Natural killer cell (primary cell): ENCODE results near the gene SPECC1L. TPM values are rescaled to one million over a fixed set of nuclear protein-coding genes. Genes with fewer than 3 reads are reported as not detected.
A peak's percentile ranks its signal among the peaks of the same experiment; 100 is the strongest.
"Not testable (repeated sequence)": the region's sequence is repeated elsewhere in the genome, so short reads cannot be mapped to it uniquely, and the experiment has no call there.

Source experiments
- ATAC-seq, 3 donors: fragments of 150-1000 bp in 2 of 3; fragments of 200-7000 bp in 1 of 3; cut with Tn5 transposase; 1 replicate in 1 of 3; 2 replicates in 2 of 3; pipeline ENCODE4 v1.10.0; 2021; ENCODE audit warnings: mild to moderate bottlenecking in 2 of 3, moderate library complexity in 2 of 3
- DNase-seq, 2 donors: peaks; one replicate each; pipeline versions ENCODE4 v3.0.0 to v3.0.0-alpha.2; 2013 to 2021; ENCODE audit warnings: mixed read lengths in 1 of 2
- H3K27ac ChIP-seq: one replicate; pipeline ENCODE4 v1.5.1; 2013; ENCODE audit warnings: mild to moderate bottlenecking, low read length
- H3K27me3 ChIP-seq: one replicate; pipeline ENCODE4 v1.6.1; 2013; ENCODE audit warnings: low read length; ENCODE audit not compliant: control insufficient read depth, insufficient read depth
- H3K36me3 ChIP-seq: one replicate; pipeline ENCODE4 v1.6.1; 2013; ENCODE audit warnings: low read length; ENCODE audit not compliant: control insufficient read depth, insufficient read depth
- H3K4me1 ChIP-seq: one replicate; pipeline ENCODE4 v1.6.1; 2013; ENCODE audit warnings: low read length; ENCODE audit not compliant: control insufficient read depth, insufficient read depth
- H3K4me3 ChIP-seq: one replicate; pipeline ENCODE4 v1.5.1; 2013; ENCODE audit warnings: low read length
- H3K9me3 ChIP-seq: one replicate; pipeline ENCODE4 v1.6.1; 2013; ENCODE audit warnings: low read length; ENCODE audit not compliant: control insufficient read depth, insufficient read depth
- H3K27ac Mint-ChIP-seq, 2 donors: one replicate each; pipeline ENCODE4 v1.8.0; 2022; ENCODE audit warnings: mild to moderate bottlenecking in 2 of 2, mixed read lengths in 2 of 2, moderate library complexity in 1 of 2
- H3K27me3 Mint-ChIP-seq, 2 donors: one replicate each; pipeline ENCODE4 v1.8.0; 2022; ENCODE audit warnings: low read depth in 2 of 2, mixed read lengths in 2 of 2
- H3K36me3 Mint-ChIP-seq: one replicate; pipeline ENCODE4 v1.8.0; 2022; ENCODE audit warnings: mixed read lengths
- H3K4me1 Mint-ChIP-seq, 2 donors: one replicate each; pipeline ENCODE4 v1.8.0; 2022; ENCODE audit warnings: mixed read lengths in 2 of 2
- H3K4me3 Mint-ChIP-seq: one replicate; pipeline ENCODE4 v1.8.0; 2022; ENCODE audit warnings: mild to moderate bottlenecking, moderate library complexity, mixed read lengths
- H3K9me3 Mint-ChIP-seq, 2 donors: one replicate each; pipeline ENCODE4 v1.8.0; 2022; ENCODE audit warnings: mixed read lengths in 2 of 2
- CTCF ChIP-seq: fragments of 200-600 bp; IDR thresholded peaks from one replicate; pipeline ENCODE4 v1.8.0; 2022; ENCODE audit warnings: antibody characterized with exemption
- WGBS: methylation state at CpG from one replicate; pipeline ENCODE4 v1.1.7; 2013; ENCODE audit warnings: missing lambda C conversion rate; ENCODE audit not compliant: insufficient coverage; 5-methylcytosine and 5-hydroxymethylcytosine counted together
- intact Hi-C: fragments of 100-400 bp; cut with micrococcal nuclease; formaldehyde crosslinking; loops from one replicate; pipeline ENCODE4 v1.14.2; 2022
- total RNA-seq, 4 donors: library from RNA; stranded (reverse); fragments of 120-200 nt in 1 of 4; gene quantifications; one replicate each; pipeline versions ENCODE4 v1.2.3 to v1.2.4, GENCODE V29; 2013 to 2022

SPECC1L gene
- total RNA-seq, 3 donors from 2014 or later (not counting 1 experiment from before 2014, with no cell fraction given) = 46.1 to 52.9 (median 48.5) TPM

- no peaks in the 10 kb centered on the region for H3K27me3 Mint-ChIP-seq
- no peaks in the 10 kb centered on the region for H3K9me3 ChIP-seq
- DNase-seq = no peak
- H3K27me3 ChIP-seq = no peaks in the 10 kb centered on the region
- H3K4me1 Mint-ChIP-seq = peaks cover 14 to 25% of the 10 kb centered on the region in 2 donors
- no peak for ATAC-seq
- no peaks in the 10 kb centered on the region for H3K9me3 Mint-ChIP-seq
- 70% methylated on average over 19 of the region's 19 CpGs for WGBS
- intact Hi-C loops = no loop called here
- H3K27ac Mint-ChIP-seq = peak overlapping the region in 1 of 2 donors; percentile 19
- peaks cover 25% of the 10 kb centered on the region for H3K4me1 ChIP-seq
- H3K36me3 Mint-ChIP-seq = no peaks in the 10 kb centered on the region
- H3K4me3 ChIP-seq = no peak overlapping the region
- no peaks in the 10 kb centered on the region for H3K36me3 ChIP-seq
- TF ChIP-seq CTCF = no peak
- no peak overlapping the region for H3K27ac ChIP-seq
- no peak overlapping the region for H3K4me3 Mint-ChIP-seq
Measured at GRCh38 chr22:24244144-24244787, 26.4 kb upstream of the SPECC1L start.

GRCh38 chr22:24245030-24245431 is 25.6 kb upstream of the SPECC1L start, which contains the start of gene GGT5:
TSS of gene GGT5 (minus strand) at chr22:24245082. CDS start at chr22:24244725, 357 bp downstream.
- H3K36me3 Mint-ChIP-seq = not testable (repeated sequence)

GRCh38 chr22:24245584-24246561 is 24.8 kb upstream of the SPECC1L start:
- not testable (repeated sequence) for H3K27ac Mint-ChIP-seq
- 89% methylated on average over 15 of the region's 18 CpGs for WGBS

More at GRCh38 chr22:24245030-24245431, 25.6 kb upstream of the SPECC1L start, which contains the start of gene GGT5:
- H3K9me3 Mint-ChIP-seq, DNase-seq, intact Hi-C loops, H3K27ac ChIP-seq, H3K4me3 ChIP-seq, H3K9me3 ChIP-seq, H3K27me3 Mint-ChIP-seq, H3K4me3 Mint-ChIP-seq, H3K36me3 ChIP-seq, ATAC-seq, H3K27me3 ChIP-seq: not testable (repeated sequence)
- H3K27ac Mint-ChIP-seq = peak within 1 kb of the TSS in 1 of 2 donors; percentile 19
- H3K4me1 Mint-ChIP-seq = peaks cover 14 to 25% of the 10 kb centered on the region in 2 donors
- H3K4me1 ChIP-seq = peaks cover 25% of the 10 kb centered on the region
- 59% methylated on average over 11 of the region's 12 CpGs for WGBS

GRCh38 chr22:24247011-24247507 is 23.6 kb upstream of the SPECC1L start:
- Histone ChIP-seq H3K27ac (no peak overlapping the region), H3K27me3 (no peaks in the 10 kb centered on the region), H3K4me1 (peaks cover 24% of the 10 kb centered on the region), H3K4me3 (no peak overlapping the region), H3K9me3 (no peaks in the 10 kb centered on the region), H3K36me3 (no peaks in the 10 kb centered on the region)
- peaks cover 14 to 24% of the 10 kb centered on the region in 2 donors for H3K4me1 Mint-ChIP-seq
- no peak for ATAC-seq
- H3K36me3 Mint-ChIP-seq = no peaks in the 10 kb centered on the region
- H3K4me3 Mint-ChIP-seq = no peak overlapping the region
- 85% methylated on average over 5 of the region's 6 CpGs for WGBS
- no peaks in the 10 kb centered on the region for H3K27me3 Mint-ChIP-seq
- no peak overlapping the region for H3K27ac Mint-ChIP-seq
- H3K9me3 Mint-ChIP-seq = no peaks in the 10 kb centered on the region
- intact Hi-C loops = no loop called here
- no peak for DNase-seq
- no peak for TF ChIP-seq CTCF

More at GRCh38 chr22:24245584-24246561, 24.8 kb upstream of the SPECC1L start:
- H3K4me3 ChIP-seq, intact Hi-C loops, H3K27ac ChIP-seq, H3K9me3 ChIP-seq, H3K9me3 Mint-ChIP-seq, H3K27me3 Mint-ChIP-seq, H3K27me3 ChIP-seq, H3K36me3 ChIP-seq, H3K36me3 Mint-ChIP-seq, DNase-seq, ATAC-seq, H3K4me3 Mint-ChIP-seq: not testable (repeated sequence)
- H3K4me1 ChIP-seq = peaks cover 25% of the 10 kb centered on the region
- H3K4me1 Mint-ChIP-seq = peaks cover 14 to 25% of the 10 kb centered on the region in 2 donors
